IMR-90 (cell line): ENCODE results near the gene OPRL1. TPM values are rescaled to one million over a fixed set of nuclear protein-coding genes. Genes with fewer than 3 reads are reported as not detected.

Experiments used
- ATAC-seq: fragments of 200-7000 bp; cut with Tn5 transposase; 2 replicates; pipeline ENCODE4 v1.9.1; 2020; ENCODE audit warnings: low read depth, mild to moderate bottlenecking, moderate library complexity
- BruUV-seq: library from RNA; stranded (reverse); fragments of 400-500 nt; replicated peaks from 2 replicates; lab custom pipeline; 2021; lab: Mats Ljungman, UMichigan
- CTCF ChIA-PET: fragments of 300-600 bp; formaldehyde crosslinking; extraction: SDS; loops from one replicate; lab custom pipeline; 2021; ENCODE audit warnings: antibody characterized with exemption; lab: Yijun Ruan, JAX
- POLR2A ChIA-PET: fragments of 300-600 bp; sonication (Branson Sonifier 250); formaldehyde crosslinking; loops from one replicate; lab custom pipeline; 2022; ENCODE audit warnings: antibody characterized with exemption; ENCODE audit not compliant: unreplicated experiment; lab: Charles Lee
- DNase-seq: peaks from one replicate; pipeline ENCODE4 v3.0.0; 2013
- H2AFZ ChIP-seq: replicated peaks from 2 replicates; pipeline ENCODE3; 2013; ENCODE audit warnings: low read length, mild to moderate bottlenecking; ENCODE audit not compliant: poor library complexity
- H2AK5ac ChIP-seq: 2 replicates; pipeline ENCODE4 v1.6.1; 2013; ENCODE audit warnings: low read depth, low read length, inconsistent platforms
- H2AK9ac ChIP-seq: replicated peaks from 2 replicates; pipeline ENCODE3; 2013; ENCODE audit warnings: mild to moderate bottlenecking, low read depth, low read length, moderate library complexity; ENCODE audit not compliant: poor library complexity
- H2BK120ac ChIP-seq: 2 replicates; pipeline ENCODE4 v1.6.1; 2013; ENCODE audit warnings: low read depth, low read length, inconsistent platforms
- H2BK15ac ChIP-seq: 3 replicates; pipeline ENCODE4 v1.6.1; 2013; ENCODE audit warnings: low read depth, low read length, inconsistent platforms
- H2BK20ac ChIP-seq: 2 replicates; pipeline ENCODE4 v1.6.1; 2013; ENCODE audit warnings: low read depth, mild to moderate bottlenecking, inconsistent platforms, low read length, moderate library complexity
- H2BK5ac ChIP-seq: 2 replicates; pipeline ENCODE4 v1.6.1; 2013; ENCODE audit warnings: mild to moderate bottlenecking, low read depth, low read length, inconsistent platforms; ENCODE audit not compliant: poor library complexity, severe bottlenecking
- H3K14ac ChIP-seq: replicated peaks from 2 replicates; pipeline ENCODE4 v1.6.1; 2013; ENCODE audit warnings: low read depth, low read length, inconsistent platforms
- H3K18ac ChIP-seq: 2 replicates; pipeline ENCODE4 v1.6.1; 2013; ENCODE audit warnings: low read depth, low read length, control low read depth
- H3K23ac ChIP-seq: 2 replicates; pipeline ENCODE4 v1.6.1; 2013; ENCODE audit warnings: low read depth, low read length, inconsistent platforms
- H3K27ac ChIP-seq: 2 replicates; pipeline ENCODE4 v1.5.1; 2013; ENCODE audit warnings: mild to moderate bottlenecking, control low read depth, low read length; ENCODE audit not compliant: insufficient read depth
- H3K27me3 ChIP-seq: 2 replicates; pipeline ENCODE4 v1.6.1; 2013; ENCODE audit warnings: low read length; ENCODE audit not compliant: control insufficient read depth, insufficient read depth
- H3K36me3 ChIP-seq: 2 replicates; pipeline ENCODE4 v1.6.1; 2013; ENCODE audit warnings: low read length, mixed read lengths; ENCODE audit not compliant: control insufficient read depth, insufficient read depth
- H3K4ac ChIP-seq: 2 replicates; pipeline ENCODE4 v1.6.1; 2013; ENCODE audit warnings: low read depth, low read length, inconsistent platforms
- H3K4me1 ChIP-seq: 2 replicates; pipeline ENCODE4 v1.6.1; 2013; ENCODE audit warnings: low read length, mixed read lengths; ENCODE audit not compliant: control insufficient read depth, insufficient read depth
- H3K4me2 ChIP-seq: 2 replicates; pipeline ENCODE4 v1.6.1; 2013; ENCODE audit warnings: low read depth, mild to moderate bottlenecking, control low read depth, low read length, moderate library complexity
- H3K4me3 ChIP-seq: 2 replicates; pipeline ENCODE4 v1.5.1; 2013; ENCODE audit warnings: low read depth, mild to moderate bottlenecking, control low read depth, low read length, moderate library complexity; ENCODE audit not compliant: insufficient read depth
- H3K56ac ChIP-seq: 2 replicates; pipeline ENCODE4 v1.6.1; 2013; ENCODE audit warnings: low read length, inconsistent platforms; ENCODE audit not compliant: insufficient read depth; ENCODE audit errors: extremely low read depth
- H3K79me1 ChIP-seq, 2 experiments: 2 replicates each; pipeline ENCODE4 v1.6.1; 2013; ENCODE audit warnings: low read length in 2 of 2, inconsistent platforms in 1 of 2, low read depth in 1 of 2
- H3K9ac ChIP-seq: 2 replicates; pipeline ENCODE4 v1.6.1; 2013; ENCODE audit warnings: low read depth, low read length, control low read depth
- H3K9me1 ChIP-seq: 2 replicates; pipeline ENCODE4 v1.6.1; 2013; ENCODE audit warnings: low read length, inconsistent platforms; ENCODE audit not compliant: insufficient read depth
- H3K9me3 ChIP-seq: 2 replicates; pipeline ENCODE4 v1.6.1; 2013; ENCODE audit warnings: low read length; ENCODE audit not compliant: control insufficient read depth, insufficient read depth
- H4K20me1 ChIP-seq: 2 replicates; pipeline ENCODE4 v1.6.1; 2013; ENCODE audit warnings: low read length, inconsistent platforms; ENCODE audit not compliant: insufficient read depth
- H4K5ac ChIP-seq: 2 replicates; pipeline ENCODE4 v1.6.1; 2013; ENCODE audit warnings: mild to moderate bottlenecking, low read depth, low read length, control low read depth
- H4K8ac ChIP-seq, 2 experiments: 2 replicates each; pipeline ENCODE4 v1.6.1; 2013; ENCODE audit warnings: low read depth in 2 of 2, low read length in 2 of 2, control low read depth in 1 of 2, inconsistent platforms in 1 of 2
- H4K91ac ChIP-seq: 2 replicates; pipeline ENCODE4 v1.6.1; 2013; ENCODE audit warnings: low read depth, low read length, inconsistent platforms; ENCODE audit not compliant: insufficient read depth
- BHLHE40 ChIP-seq: fragments of 150-350 bp; IDR thresholded peaks from 2 replicates; pipeline ENCODE4 v1.6.1; 2016; ENCODE audit warnings: mild to moderate bottlenecking, low read depth, low read length
- MAFK ChIP-seq: IDR thresholded peaks from 2 replicates; pipeline ENCODE4 v1.6.1; 2012; ENCODE audit warnings: low read depth, low read length, improper control_type of control experiment
- RAD21 ChIP-seq: IDR thresholded peaks from 2 replicates; pipeline ENCODE4 v1.6.1; 2012; ENCODE audit warnings: low read length, improper control_type of control experiment
- USF2 ChIP-seq: fragments of 150-350 bp; IDR thresholded peaks from 2 replicates; pipeline ENCODE4 v1.6.1; 2017; ENCODE audit warnings: mild to moderate bottlenecking, antibody characterized with exemption, low read length, low read depth
- WGBS, 2 experiments: methylation state at CpG; one replicate each; pipeline versions ENCODE4 v1.1.5 to v1.1.7; 2013; ENCODE audit warnings: missing lambda C conversion rate in 2 of 2; ENCODE audit not compliant: insufficient read length in 1 of 2; ENCODE audit errors: extremely low coverage in 2 of 2; 5-methylcytosine and 5-hydroxymethylcytosine counted together
- dilution Hi-C: fragments of 300-500 bp; cut with HindIII; formaldehyde crosslinking; loops from one replicate; pipeline ENCODE4 v1.14.3; 2018; ENCODE audit warnings: low sequenced_read_pairs; ENCODE audit not compliant: unreplicated experiment
- in situ Hi-C: fragments of 300-500 bp; cut with MboI; formaldehyde crosslinking; loops from 3 replicates; pipeline ENCODE4 v1.14.3; 2019; ENCODE audit warnings: low sequenced_read_pairs, inconsistent platforms, mixed read lengths
- intact Hi-C: fragments of 100-400 bp; cut with micrococcal nuclease; formaldehyde crosslinking; loops from 2 replicates; pipeline ENCODE4 v1.10.0; 2022
- polyA plus RNA-seq, 3 experiments: library from polyadenylated mRNA; depleted of rRNA; stranded (reverse); fragments of >200 nt; gene quantifications; 2 replicates each; pipeline ENCODE4 v1.2.3, GENCODE V29; 2012; ENCODE audit warnings: low replicate concordance in 1 of 3
- total RNA-seq: library from RNA; depleted of rRNA; stranded (reverse); fragments of >200 nt; gene quantifications from 2 replicates; pipeline ENCODE4 v1.2.3, GENCODE V29; 2012
- TF ChIP-seq, protein P1 (sequence below): conservative IDR thresholded peaks from 2 replicates; pipeline ENCODE4 v1.5.1; 2012; ENCODE audit warnings: mild to moderate bottlenecking, low read depth, low read length, improper control_type of control experiment

Gene OPRL1
- total and polyA plus RNA-seq, 2 of the 4 experiments (the other 2 are of a cell fraction): 0.36 to 1.2 TPM

- H2AK9ac ChIP-seq: no peak overlapping the region
- H4K8ac ChIP-seq: no peak overlapping the region
- H3K4ac ChIP-seq: no peak overlapping the region
- ATAC-seq (no peak), DNase-seq (no peak)
- in situ Hi-C loops (no loop called here), dilution Hi-C loops (no loop called here), intact Hi-C loops (no loop called here)
- H2BK120ac ChIP-seq: no peak overlapping the region
- BruUV-seq: no TSS peak
- no peaks in the 10 kb centered on the region for H3K9me3 ChIP-seq
- no peaks in the 10 kb centered on the region for H3K9me1 ChIP-seq
- H2BK15ac ChIP-seq: no peak overlapping the region
- no peak overlapping the region for H3K9ac ChIP-seq
- H2BK5ac ChIP-seq: no peak overlapping the region
- ChIA-PET CTCF (no interaction called here), POLR2A (no interaction called here)
- WGBS, 2 experiments: 54% methylated on average over 4 of the region's 6 CpGs; no CpG with 5 or more reads in 1 of the 2 experiments
- H3K14ac ChIP-seq: no peak overlapping the region
- H3K18ac ChIP-seq: no peak overlapping the region
- no peaks in the 10 kb centered on the region for H3K36me3 ChIP-seq
- H3K56ac ChIP-seq: no peak overlapping the region
- TF ChIP-seq BHLHE40 (no peak), MAFK (no peak), RAD21 (no peak), USF2 (no peak)
- TF ChIP-seq, protein P1, sequence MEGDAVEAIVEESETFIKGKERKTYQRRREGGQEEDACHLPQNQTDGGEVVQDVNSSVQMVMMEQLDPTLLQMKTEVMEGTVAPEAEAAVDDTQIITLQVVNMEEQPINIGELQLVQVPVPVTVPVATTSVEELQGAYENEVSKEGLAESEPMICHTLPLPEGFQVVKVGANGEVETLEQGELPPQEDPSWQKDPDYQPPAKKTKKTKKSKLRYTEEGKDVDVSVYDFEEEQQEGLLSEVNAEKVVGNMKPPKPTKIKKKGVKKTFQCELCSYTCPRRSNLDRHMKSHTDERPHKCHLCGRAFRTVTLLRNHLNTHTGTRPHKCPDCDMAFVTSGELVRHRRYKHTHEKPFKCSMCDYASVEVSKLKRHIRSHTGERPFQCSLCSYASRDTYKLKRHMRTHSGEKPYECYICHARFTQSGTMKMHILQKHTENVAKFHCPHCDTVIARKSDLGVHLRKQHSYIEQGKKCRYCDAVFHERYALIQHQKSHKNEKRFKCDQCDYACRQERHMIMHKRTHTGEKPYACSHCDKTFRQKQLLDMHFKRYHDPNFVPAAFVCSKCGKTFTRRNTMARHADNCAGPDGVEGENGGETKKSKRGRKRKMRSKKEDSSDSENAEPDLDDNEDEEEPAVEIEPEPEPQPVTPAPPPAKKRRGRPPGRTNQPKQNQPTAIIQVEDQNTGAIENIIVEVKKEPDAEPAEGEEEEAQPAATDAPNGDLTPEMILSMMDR: no peak
- H3K27me3 ChIP-seq: peaks cover 23% of the 10 kb centered on the region
- H2AK5ac ChIP-seq: no peak overlapping the region
- no peak overlapping the region for H2BK20ac ChIP-seq
- H3K27ac ChIP-seq: no peak overlapping the region
- H4K20me1 ChIP-seq: no peaks in the 10 kb centered on the region
- no peaks in the 10 kb centered on the region for H3K4me1 ChIP-seq
- H2AFZ ChIP-seq: no peak overlapping the region
- no peak overlapping the region for H3K23ac ChIP-seq
- H3K4me3 ChIP-seq: no peak overlapping the region
- no peak overlapping the region for H4K5ac ChIP-seq
- H4K91ac ChIP-seq: no peak overlapping the region
- no peak overlapping the region for H3K4me2 ChIP-seq
- no peaks in the 10 kb centered on the region for H3K79me1 ChIP-seq
These were observed 57.7 kb downstream of the OPRL1 start for GRCh38 chr20:64137598-64138031.
